HG02610 (cell line): ENCODE measurements around the gene IPPK.
"Not testable (repeated sequence)": the region's sequence is repeated elsewhere in the genome, so short reads cannot be mapped to it uniquely, and the experiment has no call there.

Source experiments
- ATAC-seq: cut with Tn5 transposase; IDR thresholded peaks from one replicate; pipeline ENCODE4 v1.9.1; 2021; ENCODE audit warnings: mild to moderate bottlenecking, moderate library complexity; ENCODE audit not compliant: unreplicated experiment

Gene IPPK

GRCh38 chr9:92639791-92640271 is 30.1 kb downstream of the IPPK start:
- ATAC-seq = no peak

GRCh38 chr9:92639124-92639523 is 30.8 kb downstream of the IPPK start:
- no peak for ATAC-seq

GRCh38 chr9:92638621-92639101 is 31.3 kb downstream of the IPPK start:
- ATAC-seq = no peak

GRCh38 chr9:92637886-92638620 is 31.9 kb downstream of the IPPK start:
- ATAC-seq = no peak

GRCh38 chr9:92637326-92637725 is 32.6 kb downstream of the IPPK start:
- no peak for ATAC-seq

GRCh38 chr9:92636627-92637026 is 33.3 kb downstream of the IPPK start:
- no peak for ATAC-seq

- no peak for ATAC-seq
Observed at GRCh38 chr9:92635760-92636159, 34.2 kb downstream of the IPPK start.

- ATAC-seq = no peak
Observed at GRCh38 chr9:92634712-92635605, 35.0 kb downstream of the IPPK start.

- ATAC-seq = no peak
Observed at GRCh38 chr9:92633614-92634278, 36.2 kb downstream of the IPPK start.

GRCh38 chr9:92632641-92633040 is 37.3 kb downstream of the IPPK start:
- no peak for ATAC-seq

GRCh38 chr9:92631452-92632343 is 38.2 kb downstream of the IPPK start:
- ATAC-seq = no peak

- ATAC-seq = no peak
Observed at GRCh38 chr9:92627651-92628050, 42.3 kb downstream of the IPPK start.

- no peak for ATAC-seq
Observed at GRCh38 chr9:92626484-92626883, 43.4 kb downstream of the IPPK start.

GRCh38 chr9:92623936-92624335 is 46.0 kb downstream of the IPPK start:
- not testable (repeated sequence) for ATAC-seq

- no peak for ATAC-seq
Observed at GRCh38 chr9:92620845-92621244, 49.1 kb downstream of the IPPK start.

GRCh38 chr9:92619601-92620300 is 50.2 kb downstream of the IPPK start:
- no peak for ATAC-seq

- ATAC-seq = no peak
Observed at GRCh38 chr9:92618633-92619225, 51.2 kb downstream of the IPPK start.

GRCh38 chr9:92617951-92618510 is 51.9 kb downstream of the IPPK start:
- no peak for ATAC-seq
